HG03457 (cell line): ENCODE data around the gene YOD1.

ENCODE experiments used
- ATAC-seq: cut with Tn5 transposase; IDR thresholded peaks from one replicate; pipeline ENCODE4 v1.9.1; 2021; ENCODE audit warnings: moderate number of reproducible peaks; ENCODE audit not compliant: unreplicated experiment

The YOD1 gene

DNA sequence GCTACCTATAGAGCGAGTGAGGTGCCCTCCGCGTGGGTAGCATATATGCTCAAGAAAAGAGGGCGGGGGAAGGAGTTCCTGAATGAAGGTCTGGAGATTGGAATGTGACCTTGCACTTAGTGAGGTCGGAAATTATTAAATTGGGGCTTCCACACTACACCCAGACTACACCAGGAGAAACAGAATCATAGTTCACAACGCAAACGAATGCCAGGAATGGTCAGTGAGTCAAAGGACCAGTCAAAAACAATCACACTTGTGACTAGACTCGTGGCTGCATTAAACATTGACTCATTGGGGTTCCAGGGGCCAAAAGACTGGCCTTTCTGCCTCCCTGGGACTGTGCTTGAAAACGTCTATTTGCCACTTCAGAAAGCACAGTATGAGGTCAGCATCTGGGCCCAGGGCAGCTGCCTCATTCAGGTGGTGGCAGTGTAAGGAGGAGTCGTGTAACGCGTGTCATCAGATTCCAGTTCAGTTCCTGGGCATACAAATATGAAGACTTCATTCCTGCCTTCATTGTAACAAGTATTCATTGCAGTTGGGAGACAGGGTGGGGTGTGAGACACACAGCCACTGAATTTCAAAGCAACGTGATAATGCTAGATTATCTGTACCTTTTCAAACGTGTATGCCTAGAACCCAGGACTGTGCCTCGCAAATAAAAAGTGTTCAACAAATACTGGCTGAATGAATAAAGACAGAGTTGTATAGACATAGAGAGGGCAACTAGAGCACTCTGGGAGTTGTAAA, at the start of gene YOD1:
TSS of gene YOD1 (minus strand) at position 18 of the 753 bp plus-strand sequence. CDS start 178 bp downstream, outside the sequence.
- no peak for ATAC-seq

DNA sequence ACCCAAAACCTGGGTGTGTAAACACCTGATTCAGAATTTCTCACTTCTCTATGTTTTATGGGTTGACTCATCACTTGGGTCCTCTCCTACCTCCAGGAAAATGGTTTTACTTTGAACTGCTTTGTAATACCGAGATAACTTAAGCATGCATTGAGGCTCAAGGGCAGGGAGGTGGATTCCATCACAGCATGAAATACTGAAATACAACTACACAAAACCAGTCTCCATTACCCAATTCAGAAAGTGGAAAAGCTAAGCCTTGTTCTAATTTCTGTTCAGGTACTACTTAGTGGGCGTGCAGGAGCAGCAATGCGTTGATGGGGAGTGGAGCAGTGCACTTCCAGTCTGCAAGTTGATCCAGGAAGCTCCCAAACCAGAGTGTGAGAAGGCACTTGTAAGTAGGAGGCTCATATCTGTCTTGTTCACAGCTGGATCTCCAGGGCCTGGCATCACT, 46.9 kb upstream of the YOD1 start:
- ATAC-seq, result peak; percentile 69

DNA sequence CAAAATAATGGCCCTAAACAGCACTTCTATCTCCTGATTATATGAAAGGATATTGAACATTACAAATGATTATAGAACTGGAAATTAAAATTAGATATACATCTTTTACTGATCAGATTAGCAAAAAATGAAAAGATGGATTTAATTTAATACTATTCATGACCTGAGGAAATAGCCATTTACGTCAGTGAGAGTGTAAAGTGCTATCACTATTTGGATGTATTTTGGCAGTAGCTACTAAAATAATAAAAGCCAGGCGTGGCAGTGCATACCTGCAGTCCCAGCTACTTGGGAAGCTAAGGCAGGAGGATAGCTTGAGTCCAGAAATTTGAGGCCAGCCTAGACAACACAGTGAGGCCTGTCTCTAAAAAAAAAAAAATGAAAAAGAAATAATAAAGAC, 42.9 kb upstream of the YOD1 start:
- no peak for ATAC-seq

DNA sequence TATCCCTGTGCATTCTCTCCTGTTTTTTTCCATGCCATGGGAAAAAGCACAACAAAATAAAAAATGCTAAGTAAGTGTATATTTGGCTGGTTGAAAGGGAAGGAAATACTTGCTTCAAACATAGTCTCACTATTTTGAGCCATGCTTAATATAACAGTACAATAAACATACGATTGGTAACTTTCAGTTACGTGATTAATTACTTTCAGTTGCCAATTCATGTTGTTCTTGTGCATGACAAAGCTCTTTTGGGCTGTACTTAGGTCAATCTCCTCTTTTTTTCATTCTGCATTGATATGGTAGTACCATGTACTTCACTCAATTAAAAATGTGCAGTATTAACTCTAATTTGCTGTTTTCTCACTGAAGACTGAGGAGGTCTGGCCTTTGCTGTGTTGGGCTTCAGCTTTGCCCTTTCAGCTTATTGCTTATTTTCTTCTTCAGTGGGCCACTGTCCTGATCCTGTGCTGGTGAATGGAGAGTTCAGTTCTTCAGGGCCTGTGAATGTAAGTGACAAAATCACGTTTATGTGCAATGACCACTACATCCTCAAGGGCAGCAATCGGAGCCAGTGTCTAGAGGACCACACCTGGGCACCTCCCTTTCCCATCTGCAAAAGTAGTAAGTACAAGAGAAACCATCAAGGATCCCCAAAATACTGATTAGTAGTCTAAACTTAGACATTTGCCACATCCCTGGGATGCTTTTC, 40.3 kb upstream of the YOD1 start:
- no peak for ATAC-seq

DNA sequence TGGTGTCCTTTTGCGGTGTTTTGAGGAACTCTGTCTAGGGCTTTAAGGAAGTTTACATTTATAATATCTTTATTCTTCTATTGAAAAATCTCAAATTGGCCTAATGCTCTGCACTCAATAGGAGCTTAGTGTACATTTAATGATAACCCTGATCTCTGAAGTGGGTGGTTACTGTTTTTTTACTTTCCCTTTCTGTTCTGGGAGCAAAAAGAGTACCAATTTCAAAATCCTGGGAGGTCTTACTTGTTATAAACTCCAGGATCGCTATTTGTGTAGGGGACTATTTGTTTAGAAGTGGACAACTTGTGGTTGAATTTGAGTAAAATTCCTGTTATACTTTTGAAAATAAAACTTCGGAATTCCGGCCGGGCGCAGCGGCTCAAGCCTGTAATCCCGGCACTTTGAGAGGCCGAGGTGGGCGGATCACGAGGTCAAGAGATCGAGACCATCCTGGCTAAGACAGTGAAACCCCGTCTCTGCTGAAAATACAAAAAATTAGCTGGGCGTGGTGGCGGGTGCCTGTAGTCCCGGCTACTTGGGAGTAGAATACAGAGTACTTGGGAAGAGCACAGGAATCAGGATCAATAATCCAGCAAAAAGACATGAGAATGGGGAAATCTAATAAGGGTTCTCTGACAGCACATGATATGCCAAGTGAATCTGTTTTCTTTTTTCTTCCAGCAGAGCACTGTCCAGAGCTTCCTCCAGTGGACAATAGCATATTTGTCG, 38.8 kb upstream of the YOD1 start:
- ATAC-seq, result no peak

DNA sequence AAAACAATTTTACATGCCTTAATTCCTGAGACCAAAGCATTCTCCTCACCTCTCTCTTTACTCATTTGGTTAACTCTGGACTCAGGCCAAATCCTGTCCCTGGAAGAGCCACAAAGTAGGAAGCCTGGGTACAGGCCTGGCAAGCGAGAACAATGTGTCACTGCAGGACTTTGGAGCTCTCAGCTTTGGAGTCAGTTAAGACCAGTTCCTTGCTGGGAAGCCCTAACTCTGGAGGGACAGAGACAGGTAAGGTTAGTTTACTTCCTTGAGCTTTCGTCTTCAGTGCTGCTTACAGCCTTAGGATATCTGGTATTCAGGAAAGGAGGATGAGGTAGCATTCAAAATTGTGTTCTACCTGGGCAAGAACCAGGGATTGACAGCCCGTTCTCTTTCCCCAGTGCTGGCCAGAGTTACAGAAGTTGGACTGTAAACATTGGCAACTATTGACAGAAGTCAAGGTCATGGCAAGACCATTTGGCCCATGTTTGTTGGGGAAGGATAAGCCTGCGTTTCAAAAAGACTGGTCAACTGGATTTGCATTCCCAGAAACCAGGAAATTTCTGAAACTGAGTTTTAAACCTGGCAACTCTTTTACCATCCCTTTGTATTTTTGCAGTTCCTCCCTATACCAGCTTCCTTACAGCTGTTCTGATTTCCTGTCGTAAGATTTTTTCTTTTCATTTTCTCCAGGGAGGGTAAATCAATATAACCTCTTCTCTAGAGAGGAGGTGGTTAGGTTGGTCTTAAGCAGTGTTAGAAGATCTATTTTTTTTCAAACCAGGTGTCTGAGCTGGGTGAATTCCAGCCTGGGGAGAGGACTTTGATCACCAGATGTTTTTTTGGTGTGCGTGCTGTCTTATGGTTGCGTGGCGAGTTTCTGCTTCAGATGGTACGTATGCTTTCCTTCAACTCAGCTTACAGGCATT, 38.0 kb upstream of the YOD1 start, which contains the start of gene C4BPB:
TSS of gene C4BPB (plus strand) at position 160 of the 926 bp plus-strand sequence. CDS start at position 832, 672 bp downstream.
- ATAC-seq, result no peak

DNA sequence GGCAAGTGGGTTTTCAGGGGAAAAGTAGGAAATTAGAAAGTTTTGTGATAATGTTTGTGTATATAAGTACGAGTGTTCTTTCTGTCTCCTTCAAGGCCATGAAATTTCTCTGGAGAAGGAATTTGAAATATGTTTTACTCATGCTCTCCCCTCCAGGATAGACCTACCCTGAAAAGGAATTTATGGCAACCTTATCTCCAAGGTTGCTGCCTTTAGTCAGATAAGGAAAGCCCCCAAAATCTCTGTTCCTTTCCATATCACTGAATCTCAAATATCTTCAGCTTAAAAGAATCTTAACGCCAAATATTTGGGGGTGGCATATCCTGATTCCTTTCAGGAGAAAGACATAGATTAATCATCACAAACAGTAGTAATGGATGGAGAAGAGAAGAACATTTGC, 37.2 kb upstream of the YOD1 start:
- ATAC-seq, result no peak

DNA sequence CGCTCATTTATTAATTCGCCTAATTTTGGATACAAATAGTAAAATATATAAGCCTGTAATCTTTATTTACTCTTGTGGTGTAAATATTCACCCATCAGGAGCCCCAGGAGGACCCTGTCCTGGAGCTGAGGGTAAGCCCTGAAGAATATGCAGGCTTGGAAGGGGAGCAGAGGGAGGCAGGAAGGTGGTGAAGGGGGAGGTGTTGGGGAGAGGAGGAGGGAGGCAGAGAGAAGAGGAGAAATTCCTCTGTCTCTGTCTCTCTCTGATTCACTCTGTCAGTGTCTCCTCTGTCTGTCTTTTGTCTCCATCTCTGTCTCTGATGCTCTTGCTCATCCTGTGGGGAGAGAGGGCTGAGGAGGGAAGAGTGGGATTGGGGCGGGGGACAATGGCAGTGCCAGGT, 34.9 kb upstream of the YOD1 start:
- no peak for ATAC-seq

DNA sequence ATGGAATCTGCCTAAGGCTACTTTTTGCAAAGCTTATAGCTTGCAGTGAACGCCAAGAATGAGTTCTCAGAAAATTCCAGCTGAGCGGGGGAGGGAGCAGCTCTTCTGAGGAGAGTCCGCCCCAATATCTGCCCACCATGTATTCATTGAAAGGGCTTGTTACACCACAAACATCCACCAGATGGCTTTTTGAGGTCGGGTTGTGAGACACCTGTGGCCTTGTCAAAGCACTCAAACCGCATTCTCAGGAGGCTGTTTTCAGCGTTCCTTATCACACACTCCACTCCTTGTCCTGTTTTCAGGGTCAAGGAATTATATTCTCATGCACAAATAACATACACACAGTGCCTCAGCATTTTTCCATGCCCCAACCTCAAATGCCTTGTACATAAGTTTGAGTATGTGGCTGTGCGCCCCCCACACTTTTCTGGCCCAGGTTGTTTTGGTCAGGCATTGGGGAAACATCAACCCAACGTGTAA, 33.7 kb upstream of the YOD1 start:
- ATAC-seq, result no peak

DNA sequence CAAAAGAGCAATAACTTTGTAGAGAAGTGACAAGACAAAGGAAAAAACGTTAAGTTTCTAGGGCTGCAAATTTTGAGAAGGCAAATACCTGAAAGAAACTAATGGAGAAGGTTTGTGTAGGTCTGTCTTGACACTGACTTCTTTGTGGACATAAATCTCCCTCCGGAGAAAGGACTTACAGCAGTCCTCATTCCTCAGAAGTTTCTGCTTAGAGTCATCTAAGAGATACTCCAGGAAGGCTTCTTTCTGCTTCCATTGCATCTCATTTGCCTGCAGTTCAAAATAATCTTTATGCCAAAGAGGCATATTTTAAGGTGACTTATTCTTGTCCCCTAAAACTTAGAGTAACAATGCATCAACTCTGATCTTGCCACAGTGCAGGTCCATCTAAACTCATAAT, 33.2 kb upstream of the YOD1 start:
- no peak for ATAC-seq

DNA sequence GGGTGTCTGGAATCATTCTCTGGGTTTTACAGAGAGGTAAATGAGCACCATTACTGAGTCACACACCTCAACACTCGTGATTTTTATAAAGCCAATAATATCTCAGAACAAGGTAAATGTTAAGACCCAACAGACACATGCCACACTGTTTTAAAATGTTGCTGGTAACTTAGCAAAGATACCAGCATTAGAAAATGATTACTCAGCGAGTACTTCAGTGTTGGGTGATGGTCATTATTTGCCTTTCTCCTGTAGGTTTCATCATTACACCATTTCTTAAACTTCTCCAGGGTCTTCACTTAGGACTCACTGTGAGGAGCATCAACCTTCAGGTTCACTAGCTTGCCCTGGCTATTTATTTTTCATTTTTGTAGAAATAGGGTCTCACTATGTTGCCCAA, 30.8 kb upstream of the YOD1 start:
- no peak for ATAC-seq

DNA sequence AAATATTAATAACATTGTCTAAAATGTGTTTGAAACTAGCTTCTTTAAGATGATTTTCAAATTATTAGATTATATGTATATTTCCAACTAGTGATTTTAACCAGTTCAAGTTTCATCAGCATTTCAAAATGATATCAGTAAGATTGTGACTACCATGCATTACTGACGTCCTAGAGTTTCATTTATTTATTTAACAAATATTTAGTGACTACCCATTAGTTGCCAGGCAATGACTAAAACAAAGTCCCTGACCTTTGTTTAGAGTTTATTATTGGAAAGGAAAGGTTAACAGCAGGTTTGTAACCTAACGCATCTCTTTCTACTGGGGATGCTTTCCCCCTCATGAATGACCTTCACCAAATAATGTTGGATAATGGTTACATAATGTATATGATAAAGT, 30.1 kb upstream of the YOD1 start:
- no peak for ATAC-seq

DNA sequence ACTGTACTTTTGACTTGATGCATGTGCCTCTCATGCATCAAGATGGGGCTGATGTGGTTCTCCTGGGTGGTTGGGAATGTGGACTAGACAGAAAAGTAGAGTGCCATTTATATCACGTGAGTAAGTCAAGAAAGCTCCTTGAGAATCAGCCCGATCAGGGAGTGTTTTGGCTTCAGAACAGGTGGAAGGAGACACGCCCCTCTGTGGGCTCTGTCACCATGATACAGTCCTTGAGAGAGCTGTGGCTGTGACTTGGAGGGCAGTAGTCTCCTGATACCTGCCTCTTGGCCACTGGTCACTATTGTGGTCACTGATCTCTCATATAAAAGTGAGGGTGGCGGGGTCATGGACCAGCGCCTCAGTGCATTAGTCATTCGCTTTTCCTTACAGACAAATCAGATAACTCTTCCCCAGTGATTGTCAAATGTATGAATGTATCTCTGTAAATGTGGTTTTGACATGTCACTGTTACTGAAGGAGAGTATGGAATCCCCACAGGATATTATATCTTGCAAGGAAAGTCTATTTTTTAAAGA, 28.8 kb upstream of the YOD1 start:
- ATAC-seq, result no peak

DNA sequence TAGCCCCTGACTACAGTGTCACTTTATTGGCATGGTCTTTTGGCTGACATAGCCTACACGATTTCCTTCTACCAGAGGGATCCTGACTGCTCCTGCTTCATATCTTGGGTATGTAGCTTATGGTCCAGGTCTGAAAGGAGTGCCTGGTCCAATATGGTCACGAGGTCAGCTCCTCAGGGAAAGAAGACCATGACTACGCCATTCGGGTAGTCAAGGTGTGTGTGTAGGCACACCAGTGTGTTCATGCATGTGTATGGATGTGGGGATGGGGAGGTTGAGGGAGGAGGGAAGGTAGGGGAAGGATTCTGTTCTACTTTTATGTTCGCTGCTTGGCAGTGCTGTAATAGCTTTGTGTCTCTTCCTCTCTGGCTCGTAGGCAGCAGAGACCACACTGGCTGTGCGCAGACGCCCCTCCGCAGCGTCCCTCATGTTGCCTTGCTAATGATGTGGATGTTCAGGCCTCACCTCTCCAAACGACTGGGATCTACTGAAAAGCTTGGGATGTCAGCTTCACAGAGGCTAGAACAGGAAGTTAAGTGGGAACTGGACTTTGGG, 27.6 kb upstream of the YOD1 start:
- no peak for ATAC-seq

DNA sequence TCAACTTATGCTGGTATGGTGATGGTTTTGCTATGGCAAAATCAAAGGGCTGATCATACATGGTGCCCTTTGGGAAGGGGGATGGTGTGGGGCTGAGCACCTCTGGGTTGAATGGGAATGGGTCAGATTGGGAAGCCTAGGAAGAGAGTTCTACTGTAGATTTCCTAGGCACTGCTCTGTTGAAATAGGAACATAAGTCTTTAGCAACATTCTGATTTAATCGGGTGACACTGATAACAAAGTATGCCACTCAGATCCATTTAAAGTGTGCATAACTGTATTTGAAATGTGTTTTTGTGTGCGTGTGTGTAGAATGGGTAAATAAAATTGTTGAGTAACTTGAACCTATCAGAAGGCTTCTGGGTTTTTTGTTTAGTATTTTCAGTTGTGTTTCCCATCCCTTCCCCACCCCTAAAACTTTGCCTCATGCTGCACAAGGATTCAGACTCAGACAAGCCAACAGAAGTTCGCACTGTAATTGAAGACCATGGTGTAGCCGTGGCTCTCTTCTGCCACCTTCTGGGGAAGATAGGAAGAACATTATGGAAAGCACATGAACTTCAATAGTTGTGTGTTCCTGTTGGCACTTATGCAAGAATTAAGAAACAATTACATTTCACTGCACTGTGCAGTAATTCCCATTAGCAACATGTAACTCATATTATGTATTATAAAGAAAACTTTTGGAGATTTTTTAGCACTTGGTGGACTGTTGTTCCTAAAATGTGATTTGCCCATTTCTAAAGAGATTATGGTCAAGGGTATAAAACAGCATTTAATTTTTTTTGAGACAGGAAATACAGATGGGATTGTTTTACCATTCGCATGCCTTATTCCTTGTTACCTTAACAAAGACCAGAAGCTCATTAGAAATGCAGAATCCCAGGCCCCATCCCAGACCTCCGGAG, 26.7 kb upstream of the YOD1 start:
- ATAC-seq, result no peak

DNA sequence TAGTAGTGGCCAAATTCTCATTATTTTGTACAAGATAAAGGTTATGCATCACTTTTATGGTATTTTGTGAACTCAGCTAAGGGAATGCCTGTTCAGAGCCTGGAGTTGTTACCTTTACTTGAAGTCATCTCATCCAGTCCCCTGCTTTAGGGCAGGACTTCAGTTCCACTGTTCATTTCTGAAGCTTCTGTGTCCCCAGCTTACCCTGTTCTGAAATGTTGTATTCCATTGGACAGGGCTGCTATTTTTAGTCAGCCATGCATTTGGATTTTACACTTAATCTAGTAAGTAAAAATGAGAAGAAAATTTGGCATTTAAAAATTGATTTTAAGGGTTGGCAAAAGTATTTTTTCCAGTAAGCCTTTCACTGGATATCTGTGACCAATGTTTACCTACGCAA, 26.0 kb upstream of the YOD1 start:
- no peak for ATAC-seq

DNA sequence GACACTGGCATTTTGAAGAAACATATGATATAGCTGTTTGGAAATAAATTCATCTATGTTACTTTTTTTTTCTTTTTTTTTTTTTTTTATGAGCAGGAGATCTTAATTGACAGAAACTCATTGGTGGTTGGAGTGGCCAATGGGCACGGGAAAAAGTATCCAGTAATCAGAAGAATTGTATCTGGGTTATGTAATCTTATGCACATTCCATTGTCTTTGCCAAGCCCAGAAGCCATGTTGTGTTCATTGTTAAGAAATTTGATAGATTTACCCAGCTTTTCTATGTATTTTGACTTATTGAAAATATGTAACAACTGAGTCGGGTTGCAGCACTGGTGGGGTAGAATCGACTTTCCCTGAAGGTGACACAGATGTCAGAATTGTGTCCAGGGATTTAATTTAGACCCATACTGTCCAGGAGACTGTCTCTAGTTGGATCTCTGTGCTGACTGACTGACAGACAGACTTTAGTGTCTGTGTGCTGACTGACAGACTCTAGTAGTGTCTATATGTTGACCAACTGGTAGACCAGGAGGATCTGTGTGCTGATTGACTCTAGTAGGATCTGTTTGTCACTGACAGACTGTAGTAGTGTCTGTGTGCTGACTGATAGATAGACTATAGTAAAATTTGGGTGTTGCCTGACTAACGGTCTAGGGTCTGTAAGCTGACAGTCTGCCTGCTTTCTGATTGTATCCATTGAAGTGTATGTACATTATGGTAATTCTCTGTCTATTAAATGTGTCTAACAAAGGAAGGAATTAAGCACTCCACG, 25.4 kb upstream of the YOD1 start:
- no peak for ATAC-seq
